Esophagus squamous epithelium (tissue), 4 donors: ENCODE results near the gene CLSTN2.

ENCODE experiments used
- CTCF ChIP-seq, 6 experiments: fragments of 450-650 bp in 4 of 6; fragments of 200-600 bp in 2 of 6; sonication (generic) in 2 of 6; IDR thresholded peaks; one replicate each; pipeline ENCODE4 v1.5.1; 2016 to 2019; ENCODE audit warnings: antibody characterized with exemption in 6 of 6, mild to moderate bottlenecking in 4 of 6, moderate library complexity in 4 of 6
- POLR2A ChIP-seq, 4 donors: fragments of 450-650 bp; IDR thresholded peaks; one replicate each; pipeline ENCODE4 v1.6.1; 2017; ENCODE audit warnings: antibody characterized with exemption in 4 of 4, mild to moderate bottlenecking in 4 of 4, moderate library complexity in 3 of 4

GRCh38 chr3:140416666-140417065 is 481.7 kb downstream of the CLSTN2 start:
- TF ChIP-seq POLR2A (IDR thresholded peaks at IDR 0.05): no peak
- no peak for TF ChIP-seq CTCF (IDR thresholded peaks at IDR 0.05)
